WTC11 (cell line): ENCODE data around the gene C20orf204.

Experiments used
- ATF2 ChIP-seq: sonication (generic); formaldehyde crosslinking; IDR thresholded peaks from 2 replicates; pipeline ENCODE4 v1.8.1; 2022; ENCODE audit warnings: low read depth, missing genetic modification reagents, borderline replicate concordance
- CREM ChIP-seq: sonication (generic); formaldehyde crosslinking; IDR thresholded peaks from 2 replicates; pipeline ENCODE4 v1.8.1; 2022; ENCODE audit warnings: mild to moderate bottlenecking, missing genetic modification reagents, moderate library complexity
- CTCF ChIP-seq: fragments of 200-600 bp; IDR thresholded peaks from 2 replicates; pipeline ENCODE4 v1.8.0; 2022; ENCODE audit warnings: antibody characterized with exemption
- MAX ChIP-seq: sonication (generic); formaldehyde crosslinking; IDR thresholded peaks from 2 replicates; pipeline ENCODE4 v1.8.0; 2022; ENCODE audit warnings: mild to moderate bottlenecking, missing genetic modification reagents
- MXD4 ChIP-seq: fragments of 250-450 bp; sonication (Bioruptor Pico); IDR thresholded peaks from 2 replicates; pipeline ENCODE4 v1.8.0; 2021; ENCODE audit warnings: mild to moderate bottlenecking, moderate library complexity, borderline replicate concordance
- USF1 ChIP-seq: sonication (generic); formaldehyde crosslinking; IDR thresholded peaks from 2 replicates; pipeline ENCODE4 v1.8.0; 2022; ENCODE audit warnings: mild to moderate bottlenecking, missing genetic modification reagents

GRCh38 chr20:64025826-64026412, 10.1 kb upstream of the C20orf204 start:
- no peak for TF ChIP-seq CTCF
- TF ChIP-seq MAX: no peak
- TF ChIP-seq MXD4 (CRISPR knock-in tag): no peak
- no peak for TF ChIP-seq USF1 (CRISPR knock-in tag)
- TF ChIP-seq ATF2 (CRISPR knock-in tag): no peak
- TF ChIP-seq CREM: no peak
